B cell (primary cell): ENCODE results near the gene DGAT2. TPM values are rescaled to one million over a fixed set of nuclear protein-coding genes. Genes with fewer than 3 reads are reported as not detected.

Experiments used
- ATAC-seq: fragments of 200-7000 bp; cut with Tn5 transposase; one replicate; pipeline ENCODE4 v1.10.0; 2021; ENCODE audit warnings: low read depth, mild to moderate bottlenecking, moderate number of reproducible peaks, moderate library complexity
- CTCF ChIA-PET: fragments of 350-600 bp; sonication (Branson Sonifier 250); formaldehyde crosslinking; loops from one replicate; lab custom pipeline; 2021; ENCODE audit warnings: antibody characterized with exemption, inconsistent platforms; lab: Charles Lee
- POLR2A ChIA-PET: fragments of 350-600 bp; sonication (Branson Sonifier 250); formaldehyde crosslinking; loops from one replicate; lab custom pipeline; 2021; ENCODE audit warnings: antibody characterized with exemption; lab: Charles Lee
- DNase-seq: peaks from one replicate; pipeline ENCODE4 v3.0.0; 2013
- H2AFZ ChIP-seq: 2 replicates; pipeline ENCODE4 v1.6.1; 2012; ENCODE audit warnings: mild to moderate bottlenecking, low read depth, low read length; ENCODE audit not compliant: insufficient read depth, poor library complexity, severe bottlenecking
- H3K27ac ChIP-seq, 2 donors: 1 replicate in 1 of 2; 2 replicates in 1 of 2; pipeline ENCODE4 v1.5.1; 2012 to 2013; ENCODE audit warnings: low read length in 2 of 2, mild to moderate bottlenecking in 2 of 2, moderate library complexity in 1 of 2
- H3K27me3 ChIP-seq, 4 experiments: fragments of 200-600 bp in 1 of 4; sonication (generic) in 1 of 4; replicated peaks in 1 of 4; 1 replicate in 2 of 4; 2 replicates in 2 of 4; pipeline versions ENCODE4 v1.6.1 to v1.7.0; 2013 to 2016; ENCODE audit warnings: low read length in 3 of 4, mild to moderate bottlenecking in 2 of 4, mixed read lengths in 1 of 4, moderate library complexity in 1 of 4; ENCODE audit not compliant: insufficient read depth in 4 of 4, control insufficient read depth in 3 of 4; ENCODE audit errors: control extremely low read depth in 1 of 4
- H3K36me3 ChIP-seq, 2 experiments: replicated peaks in 1 of 2; 1 replicate in 1 of 2; 2 replicates in 1 of 2; pipeline versions ENCODE4 v1.6.1 to v1.7.1; 2013; ENCODE audit warnings: low read length in 1 of 2; ENCODE audit not compliant: insufficient read depth in 2 of 2, control insufficient read depth in 1 of 2; ENCODE audit errors: control extremely low read depth in 1 of 2, extremely low read depth in 1 of 2
- H3K4me1 ChIP-seq, 2 donors: fragments of 200-600 bp in 1 of 2; sonication (generic) in 1 of 2; 1 replicate in 1 of 2; 2 replicates in 1 of 2; pipeline versions ENCODE4 v1.5.1 to v1.6.1; 2013 to 2017; ENCODE audit warnings: low read length in 2 of 2; ENCODE audit not compliant: control insufficient read depth in 2 of 2, insufficient read depth in 2 of 2
- H3K4me2 ChIP-seq: replicated peaks from 2 replicates; pipeline ENCODE3; 2012; ENCODE audit warnings: mild to moderate bottlenecking, low read depth, low read length; ENCODE audit not compliant: poor library complexity, severe bottlenecking
- H3K4me3 ChIP-seq, 5 experiments: fragments of 200-600 bp in 1 of 5; sonication (generic) in 1 of 5; 1 replicate in 3 of 5; 2 replicates in 2 of 5; pipeline versions ENCODE4 v1.5.1 to v1.7.0; 2011 to 2016; ENCODE audit warnings: low read length in 4 of 5, mild to moderate bottlenecking in 4 of 5, low read depth in 2 of 5, control low read depth in 1 of 5, moderate library complexity in 1 of 5; ENCODE audit not compliant: insufficient read depth in 1 of 5; ENCODE audit errors: control extremely low read depth in 1 of 5, extremely low read depth in 1 of 5
- H3K79me2 ChIP-seq: fragments of 200-600 bp; sonication (generic); one replicate; pipeline ENCODE4 v1.6.0; 2016; ENCODE audit warnings: low read length; ENCODE audit not compliant: control insufficient read depth, insufficient read depth
- H3K9ac ChIP-seq: fragments of 200-600 bp; sonication (generic); 2 replicates; pipeline ENCODE4 v1.6.1; 2017; ENCODE audit warnings: mild to moderate bottlenecking, low read length, moderate library complexity
- H3K9me3 ChIP-seq, 3 donors: one replicate each; pipeline versions ENCODE4 v1.6.1 to v1.7.1; 2013; ENCODE audit warnings: low read length in 2 of 3; ENCODE audit not compliant: control insufficient read depth in 2 of 3, insufficient read depth in 1 of 3; ENCODE audit errors: control extremely low read depth in 1 of 3
- H4K20me1 ChIP-seq: 2 replicates; pipeline ENCODE4 v1.6.0; 2012; ENCODE audit warnings: mild to moderate bottlenecking, low read length; ENCODE audit not compliant: insufficient read depth, control insufficient read depth, poor library complexity, severe bottlenecking
- H3K27ac Mint-ChIP-seq: one replicate; pipeline ENCODE4 v1.8.0; 2021; ENCODE audit warnings: mixed read lengths
- H3K27me3 Mint-ChIP-seq: one replicate; pipeline ENCODE4 v1.8.0; 2021; ENCODE audit warnings: mixed read lengths
- H3K4me1 Mint-ChIP-seq: one replicate; pipeline ENCODE4 v1.8.0; 2021; ENCODE audit warnings: mixed read lengths
- H3K4me3 Mint-ChIP-seq: one replicate; pipeline ENCODE4 v1.8.0; 2021; ENCODE audit warnings: mixed read lengths
- H3K9me3 Mint-ChIP-seq: one replicate; pipeline ENCODE4 v1.8.0; 2022; ENCODE audit warnings: mixed read lengths; ENCODE audit not compliant: insufficient read depth
- EZH2 ChIP-seq: IDR thresholded peaks from 2 replicates; pipeline ENCODE4 v1.6.1; 2012; ENCODE audit warnings: borderline replicate concordance, low read depth, mild to moderate bottlenecking, moderate library complexity, low read length; ENCODE audit not compliant: insufficient read depth, poor library complexity, severe bottlenecking
- WGBS: methylation state at CpG from one replicate; pipeline ENCODE4 v1.1.5; 2013; ENCODE audit warnings: missing lambda C conversion rate; ENCODE audit not compliant: insufficient coverage; 5-methylcytosine and 5-hydroxymethylcytosine counted together
- intact Hi-C: fragments of 100-400 bp; cut with micrococcal nuclease; formaldehyde crosslinking; loops from one replicate; pipeline ENCODE4 v1.10.0; 2022
- polyA plus RNA-seq: library from polyadenylated mRNA; depleted of rRNA; stranded (reverse); fragments of >200 nt; gene quantifications from 2 replicates; pipeline ENCODE4 v1.2.3, GENCODE V29; 2012
- total RNA-seq, 2 donors: library from RNA; stranded (reverse); fragments of 120-200 nt in 1 of 2; gene quantifications; 1 replicate in 1 of 2; 2 replicates in 1 of 2; pipeline versions ENCODE4 v1.2.3 to v1.2.4, GENCODE V29; 2013 to 2022
- TF ChIP-seq, protein P1 (sequence below): fragments of 200-600 bp; IDR thresholded peaks from one replicate; pipeline ENCODE4 v1.8.0; 2022; ENCODE audit warnings: antibody characterized with exemption, mild to moderate bottlenecking

DGAT2 gene
- total and polyA plus RNA-seq, 2 donors (not counting 1 experiment from before 2014, with no cell fraction given), result 5.8 to 6.5 TPM

DNA sequence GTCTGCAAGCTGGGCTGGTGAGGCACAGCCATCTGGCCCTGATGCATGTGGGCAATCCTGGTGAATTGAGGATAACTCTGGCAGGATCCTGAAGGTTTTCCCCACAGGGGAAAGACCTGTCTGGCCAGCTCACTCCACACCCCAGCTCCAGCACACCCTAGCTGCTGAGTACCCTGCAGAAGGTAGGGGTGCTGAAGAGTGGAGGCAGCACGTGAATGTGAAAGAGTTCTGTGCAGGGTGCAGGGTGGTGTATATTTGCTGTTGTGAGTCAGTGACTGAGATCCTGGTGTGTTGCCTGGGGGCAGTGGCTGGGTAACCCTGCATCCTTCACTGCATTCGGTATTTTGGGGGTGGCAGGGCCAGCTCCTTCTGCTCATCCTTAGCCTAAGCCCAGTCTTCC, 22.4 kb downstream of the DGAT2 start:
- H3K9ac ChIP-seq, result no peak overlapping the region
- H3K4me3 Mint-ChIP-seq, result no peak overlapping the region
- intact Hi-C loops, result no loop called here

DNA sequence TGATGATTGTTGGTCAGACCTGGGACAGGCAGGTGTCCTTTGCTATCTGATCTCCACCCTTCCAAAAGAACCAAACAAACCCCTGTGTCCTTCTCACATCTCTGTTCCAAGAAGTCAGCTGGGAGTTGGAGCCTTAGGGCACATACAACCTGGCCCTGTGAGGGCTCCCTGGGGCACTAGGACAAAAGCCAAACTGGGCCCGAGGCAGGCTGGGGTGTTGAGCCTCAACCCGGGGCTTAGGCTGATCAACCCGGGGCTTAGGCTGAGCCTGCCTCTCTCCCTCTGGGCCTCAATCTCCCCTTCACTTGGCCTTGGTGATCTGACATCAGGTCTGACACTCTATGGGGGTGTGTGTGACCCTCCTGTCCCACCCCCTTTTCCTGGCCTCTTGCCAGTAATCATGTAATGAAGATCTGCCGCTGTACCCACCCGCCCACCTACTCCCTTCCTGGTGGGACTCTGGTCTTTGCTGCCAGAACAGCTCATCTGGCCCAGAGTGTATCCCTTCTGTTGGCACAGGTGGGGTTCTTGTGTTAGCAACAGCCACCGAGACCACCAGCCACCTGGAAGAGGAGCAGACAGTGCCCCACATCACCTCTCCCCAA, 23.7 kb downstream of the DGAT2 start:
- POLR2A ChIA-PET, result no interaction called here
- H2AFZ ChIP-seq, result no peak overlapping the region
- H3K9me3 ChIP-seq, result no peaks in the 10 kb centered on the region
- H3K4me2 ChIP-seq, result no peak overlapping the region
- no peak overlapping the region for H3K4me3 ChIP-seq
- TF ChIP-seq, protein P1, sequence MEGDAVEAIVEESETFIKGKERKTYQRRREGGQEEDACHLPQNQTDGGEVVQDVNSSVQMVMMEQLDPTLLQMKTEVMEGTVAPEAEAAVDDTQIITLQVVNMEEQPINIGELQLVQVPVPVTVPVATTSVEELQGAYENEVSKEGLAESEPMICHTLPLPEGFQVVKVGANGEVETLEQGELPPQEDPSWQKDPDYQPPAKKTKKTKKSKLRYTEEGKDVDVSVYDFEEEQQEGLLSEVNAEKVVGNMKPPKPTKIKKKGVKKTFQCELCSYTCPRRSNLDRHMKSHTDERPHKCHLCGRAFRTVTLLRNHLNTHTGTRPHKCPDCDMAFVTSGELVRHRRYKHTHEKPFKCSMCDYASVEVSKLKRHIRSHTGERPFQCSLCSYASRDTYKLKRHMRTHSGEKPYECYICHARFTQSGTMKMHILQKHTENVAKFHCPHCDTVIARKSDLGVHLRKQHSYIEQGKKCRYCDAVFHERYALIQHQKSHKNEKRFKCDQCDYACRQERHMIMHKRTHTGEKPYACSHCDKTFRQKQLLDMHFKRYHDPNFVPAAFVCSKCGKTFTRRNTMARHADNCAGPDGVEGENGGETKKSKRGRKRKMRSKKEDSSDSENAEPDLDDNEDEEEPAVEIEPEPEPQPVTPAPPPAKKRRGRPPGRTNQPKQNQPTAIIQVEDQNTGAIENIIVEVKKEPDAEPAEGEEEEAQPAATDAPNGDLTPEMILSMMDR, result no peak
- no peak for TF ChIP-seq EZH2
- DNase-seq (no peak), ATAC-seq (no peak)
- intact Hi-C loops, result no loop called here
- 100% methylated on average over 2 of the region's 6 CpGs for WGBS
- H3K27me3 ChIP-seq, result no peaks in the 10 kb centered on the region
- no peaks in the 10 kb centered on the region for H4K20me1 ChIP-seq
- H3K27ac ChIP-seq, result no peak overlapping the region
- peaks cover 0 to 3% of the 10 kb centered on the region in 2 donors for H3K4me1 ChIP-seq
- Mint-ChIP-seq H3K27me3 (no peaks in the 10 kb centered on the region), H3K9me3 (no peaks in the 10 kb centered on the region), H3K27ac (no peak overlapping the region), H3K4me1 (peaks cover 5% of the 10 kb centered on the region), H3K4me3 (no peak overlapping the region)
- H3K79me2 ChIP-seq, result no peaks in the 10 kb centered on the region
- H3K9ac ChIP-seq, result no peak overlapping the region
- CTCF ChIA-PET, result interaction anchor here (3.6 to 4.1 kb wide), 2 partner anchors 11 to 77 kb away, joined by 11 to 22 read pairs; no protein-coding TSS in a partner anchor
- peaks cover 0 to 3% of the 10 kb centered on the region in 2 experiments for H3K36me3 ChIP-seq

More for the DNA sequence above, 22.4 kb downstream of the DGAT2 start:
- Histone ChIP-seq H3K79me2 (no peaks in the 10 kb centered on the region), H4K20me1 (no peaks in the 10 kb centered on the region), H3K27me3 (no peaks in the 10 kb centered on the region), H3K36me3 (peaks cover 0 to 8% of the 10 kb centered on the region in 2 experiments), H3K4me2 (no peak overlapping the region), H3K9me3 (no peaks in the 10 kb centered on the region), H3K4me3 (no peak overlapping the region), H3K27ac (no peak overlapping the region), H3K4me1 (no peaks in the 10 kb centered on the region), H2AFZ (no peak overlapping the region)
- peaks cover 2% of the 10 kb centered on the region for H3K4me1 Mint-ChIP-seq
- no peak for DNase-seq
- H3K27ac Mint-ChIP-seq, result no peak overlapping the region
- CTCF ChIA-PET, result interaction anchor here (0.8 to 4.1 kb wide), 2 partner anchors 12 to 416 kb away, joined by 4 to 22 read pairs; no protein-coding TSS in a partner anchor
- POLR2A ChIA-PET, result no interaction called here
- TF ChIP-seq, protein P1, result no peak
- no peak for TF ChIP-seq EZH2
- H3K9me3 Mint-ChIP-seq, result no peaks in the 10 kb centered on the region
- WGBS, result 100% methylated on average over 1 of the region's 2 CpGs
- ATAC-seq, result no peak
- no peaks in the 10 kb centered on the region for H3K27me3 Mint-ChIP-seq
